ENCODE data around the gene GPC6.

The GPC6 gene

DNA sequence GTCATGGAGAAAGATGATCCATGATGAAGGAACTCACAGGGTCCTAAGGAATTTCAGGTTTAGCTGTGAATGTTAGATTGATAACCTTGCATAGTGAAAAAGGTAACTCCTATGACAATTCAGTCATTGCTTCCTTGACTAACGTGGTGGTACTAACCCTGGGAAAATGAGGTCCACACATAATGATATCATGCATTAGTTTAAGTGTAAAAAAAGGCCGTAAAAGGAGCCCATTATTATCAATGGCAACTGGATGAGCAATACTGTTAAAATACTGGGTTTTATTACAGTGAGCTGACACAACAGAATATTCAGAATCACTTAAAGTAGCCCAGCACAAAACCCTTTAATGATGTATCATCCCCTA is 737.5 kb downstream of the GPC6 start:
- H3K4me3 ChIP-seq (ENCODE audit: low read depth, low read length): no peak overlapping the region
- no peak for DNase-seq (ENCODE audit: low read depth)
- TF ChIP-seq, protein P1, sequence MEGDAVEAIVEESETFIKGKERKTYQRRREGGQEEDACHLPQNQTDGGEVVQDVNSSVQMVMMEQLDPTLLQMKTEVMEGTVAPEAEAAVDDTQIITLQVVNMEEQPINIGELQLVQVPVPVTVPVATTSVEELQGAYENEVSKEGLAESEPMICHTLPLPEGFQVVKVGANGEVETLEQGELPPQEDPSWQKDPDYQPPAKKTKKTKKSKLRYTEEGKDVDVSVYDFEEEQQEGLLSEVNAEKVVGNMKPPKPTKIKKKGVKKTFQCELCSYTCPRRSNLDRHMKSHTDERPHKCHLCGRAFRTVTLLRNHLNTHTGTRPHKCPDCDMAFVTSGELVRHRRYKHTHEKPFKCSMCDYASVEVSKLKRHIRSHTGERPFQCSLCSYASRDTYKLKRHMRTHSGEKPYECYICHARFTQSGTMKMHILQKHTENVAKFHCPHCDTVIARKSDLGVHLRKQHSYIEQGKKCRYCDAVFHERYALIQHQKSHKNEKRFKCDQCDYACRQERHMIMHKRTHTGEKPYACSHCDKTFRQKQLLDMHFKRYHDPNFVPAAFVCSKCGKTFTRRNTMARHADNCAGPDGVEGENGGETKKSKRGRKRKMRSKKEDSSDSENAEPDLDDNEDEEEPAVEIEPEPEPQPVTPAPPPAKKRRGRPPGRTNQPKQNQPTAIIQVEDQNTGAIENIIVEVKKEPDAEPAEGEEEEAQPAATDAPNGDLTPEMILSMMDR (conservative IDR thresholded peaks at IDR 0.05; ENCODE audit: low read depth, low read length): no peak

DNA sequence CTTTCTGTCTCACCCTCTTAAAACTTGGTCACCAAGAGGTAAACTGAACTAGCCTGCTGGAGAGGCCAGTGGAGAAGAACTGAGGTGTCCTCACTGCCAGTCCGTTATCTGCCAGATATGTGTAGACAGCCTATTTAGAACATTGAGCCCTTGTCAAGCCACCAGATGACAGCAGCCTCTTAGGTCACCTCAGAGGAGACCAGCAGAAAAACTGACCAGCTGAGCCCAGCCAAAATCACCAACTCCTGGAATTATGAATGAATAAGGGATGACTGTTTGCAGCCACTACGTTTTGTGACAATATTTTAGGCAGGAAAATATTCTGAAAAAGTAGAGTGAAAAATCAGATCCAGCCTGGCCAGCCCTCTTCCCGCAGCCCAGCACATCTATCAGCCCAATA is 739.0 kb downstream of the GPC6 start:
- H3K4me3 ChIP-seq (ENCODE audit: low read depth, low read length): no peak overlapping the region
- TF ChIP-seq, protein P1 (conservative IDR thresholded peaks at IDR 0.05; ENCODE audit: low read depth, low read length): no peak
- no peak for DNase-seq (ENCODE audit: low read depth)

DNA sequence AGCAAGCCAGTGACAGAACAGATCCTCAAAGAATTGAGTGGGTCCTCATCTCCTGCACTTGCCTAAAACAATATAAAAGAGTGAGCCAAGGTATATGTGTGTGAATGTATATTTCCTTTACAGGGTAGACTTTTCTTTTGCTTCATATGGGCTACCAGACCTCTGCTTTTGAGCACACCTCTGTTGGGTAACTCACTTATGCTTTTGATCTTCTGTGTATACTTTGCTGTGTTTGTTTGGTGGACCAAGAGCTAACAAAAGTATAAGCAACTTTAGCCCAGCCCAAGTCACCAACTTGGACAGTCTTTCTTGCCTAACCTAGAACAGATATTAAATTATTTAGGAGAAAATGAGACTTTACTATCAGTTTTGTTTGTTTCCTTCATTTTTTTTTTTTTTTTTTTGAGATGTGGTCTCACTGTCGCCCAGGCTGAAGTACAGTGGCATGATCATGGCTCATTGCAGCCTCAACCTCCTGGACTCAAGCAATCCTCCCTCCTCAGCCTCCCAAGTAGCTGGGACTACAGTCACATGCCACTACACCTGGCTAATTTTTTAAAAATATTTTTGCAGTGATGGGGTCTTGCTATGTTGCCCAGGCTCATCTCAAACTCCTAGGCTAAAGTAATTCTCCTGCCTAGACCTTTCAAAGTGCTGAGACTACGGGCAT is 739.8 kb downstream of the GPC6 start:
- DNase-seq (ENCODE audit: low read depth): no peak
- TF ChIP-seq, protein P1 (conservative IDR thresholded peaks at IDR 0.05; ENCODE audit: low read depth, low read length): no peak
- H3K4me3 ChIP-seq (ENCODE audit: low read depth, low read length): no peak overlapping the region

DNA sequence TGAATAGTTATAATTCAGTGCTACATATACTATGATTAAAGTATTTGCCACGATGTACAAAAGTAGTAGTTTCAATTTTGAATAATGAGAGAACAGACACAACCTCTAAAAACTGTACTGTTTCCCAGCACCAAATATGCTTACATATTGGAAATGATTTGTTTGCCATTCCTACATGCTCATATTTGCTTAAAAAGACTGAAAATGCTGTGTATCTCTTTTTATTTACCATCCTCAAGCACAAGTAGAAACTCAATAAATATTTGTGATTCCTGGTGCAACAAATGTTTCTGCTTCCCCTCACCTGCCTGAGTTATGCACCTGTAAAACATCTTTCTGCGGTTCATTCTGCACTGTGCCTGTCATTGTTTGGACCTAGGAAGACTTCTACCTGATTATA is 740.7 kb downstream of the GPC6 start:
- no peak for DNase-seq (ENCODE audit: low read depth)

DNA sequence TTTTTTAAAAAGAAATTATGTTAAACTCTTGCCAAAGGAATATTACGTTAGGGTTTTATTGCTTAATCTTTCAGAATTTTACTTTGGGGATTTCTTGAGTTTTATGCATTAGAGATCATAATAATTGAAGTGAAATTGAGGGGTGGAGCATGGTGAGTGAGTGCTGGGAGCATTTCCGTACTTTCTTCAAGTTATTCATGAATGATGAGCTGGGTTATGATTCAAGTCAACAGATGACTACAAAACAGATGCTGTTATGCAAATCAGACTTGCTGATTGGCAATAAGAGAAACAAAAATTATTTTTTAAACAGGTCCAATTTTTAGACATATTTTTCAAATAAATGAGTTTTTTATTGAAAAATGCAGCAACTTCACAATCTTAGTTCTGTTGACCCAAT is 748.6 kb downstream of the GPC6 start:
- no peak for DNase-seq (ENCODE audit: low read depth)

More for the DNA sequence above, 740.7 kb downstream of the GPC6 start:
- H3K4me3 ChIP-seq (ENCODE audit: low read depth, low read length): no peak overlapping the region
- TF ChIP-seq, protein P1 (conservative IDR thresholded peaks at IDR 0.05; ENCODE audit: low read depth, low read length): no peak

DNA sequence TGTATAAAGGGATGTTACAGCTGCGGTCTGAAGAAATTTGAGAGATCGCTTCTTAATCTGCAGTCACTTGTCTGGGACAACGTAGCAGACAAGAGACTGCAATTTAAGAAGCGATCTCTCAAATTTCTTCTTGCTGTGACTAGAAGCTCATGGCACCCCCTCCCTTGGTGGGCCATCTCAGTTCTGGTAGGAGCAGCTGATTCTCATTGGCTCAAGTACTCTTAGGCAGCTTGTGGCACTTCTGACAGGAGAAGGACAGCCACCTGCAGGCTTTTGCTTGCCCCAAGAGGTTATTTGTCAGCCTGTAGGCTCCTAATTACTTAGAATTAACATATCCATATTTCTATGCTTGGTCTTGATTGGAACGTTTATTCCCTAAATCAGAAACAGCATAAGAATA is 749.9 kb downstream of the GPC6 start:
- TF ChIP-seq, protein P1 (conservative IDR thresholded peaks at IDR 0.05; ENCODE audit: low read depth, low read length): no peak
- H3K4me3 ChIP-seq (ENCODE audit: low read depth, low read length): no peak overlapping the region
- DNase-seq (ENCODE audit: low read depth): no peak

More for the DNA sequence above, 748.6 kb downstream of the GPC6 start:
- no peak overlapping the region for H3K4me3 ChIP-seq (ENCODE audit: low read depth, low read length)
- TF ChIP-seq, protein P1 (conservative IDR thresholded peaks at IDR 0.05; ENCODE audit: low read depth, low read length): no peak

DNA sequence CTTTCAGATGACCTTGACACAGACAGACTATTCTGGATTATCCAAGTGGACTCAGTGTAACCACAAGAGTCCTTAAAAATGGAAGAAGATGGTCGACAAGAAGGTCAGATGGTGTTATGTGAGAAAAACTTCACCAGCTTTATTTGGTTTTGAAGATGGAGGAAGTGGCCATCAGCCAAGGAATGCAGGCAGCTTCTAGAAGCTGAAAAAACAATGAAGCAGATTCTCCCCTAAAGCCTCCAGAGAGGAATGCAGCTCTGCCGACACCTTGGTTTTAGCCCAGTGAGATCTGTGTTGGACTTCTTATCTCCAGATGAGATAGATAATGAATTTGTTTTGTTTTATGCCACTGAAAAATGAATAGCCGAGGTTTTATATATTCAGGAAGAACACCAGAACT is 751.4 kb downstream of the GPC6 start:
- TF ChIP-seq, protein P1 (conservative IDR thresholded peaks at IDR 0.05; ENCODE audit: low read depth, low read length): no peak
- DNase-seq (ENCODE audit: low read depth): peak; percentile 72
- H3K4me3 ChIP-seq (ENCODE audit: low read depth, low read length): no peak overlapping the region

Data from choroid plexus epithelial cell (primary cell).